NCI-H748 (cell line): ENCODE data around the gene SMIM10L2A.
A peak's percentile ranks its signal among the peaks of the same experiment; 100 is the strongest.
"Not testable (repeated sequence)": the region's sequence is repeated elsewhere in the genome, so short reads cannot be mapped to it uniquely, and the experiment has no call there.

Experiments
- DNase-seq: peaks from one replicate; lab custom pipeline; 2025; ENCODE audit not compliant: unreplicated experiment; lab: John Stamatoyannopoulos, UW

Gene SMIM10L2A

DNA sequence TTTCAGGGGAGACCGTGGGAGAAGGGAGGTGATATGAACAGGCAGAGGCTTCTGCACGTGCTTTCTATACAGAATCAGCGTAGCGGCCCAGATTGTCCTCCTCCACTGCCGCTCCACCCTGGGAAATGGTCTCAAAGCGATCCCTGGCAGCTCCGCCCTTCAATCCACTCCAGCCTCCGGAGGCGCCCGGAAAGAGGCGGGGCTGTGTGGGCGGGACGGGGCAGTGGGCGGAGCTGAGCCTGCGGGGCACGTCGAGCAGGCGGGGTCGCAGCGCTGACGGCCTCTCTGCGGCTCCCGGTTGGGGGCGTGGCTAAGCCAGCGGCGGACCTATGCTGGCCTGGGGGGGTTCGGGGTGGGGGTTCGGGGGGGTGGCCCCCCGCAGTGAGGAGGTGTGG, 210 bp upstream of the SMIM10L2A start:
- DNase-seq, result peak; percentile 83

DNA sequence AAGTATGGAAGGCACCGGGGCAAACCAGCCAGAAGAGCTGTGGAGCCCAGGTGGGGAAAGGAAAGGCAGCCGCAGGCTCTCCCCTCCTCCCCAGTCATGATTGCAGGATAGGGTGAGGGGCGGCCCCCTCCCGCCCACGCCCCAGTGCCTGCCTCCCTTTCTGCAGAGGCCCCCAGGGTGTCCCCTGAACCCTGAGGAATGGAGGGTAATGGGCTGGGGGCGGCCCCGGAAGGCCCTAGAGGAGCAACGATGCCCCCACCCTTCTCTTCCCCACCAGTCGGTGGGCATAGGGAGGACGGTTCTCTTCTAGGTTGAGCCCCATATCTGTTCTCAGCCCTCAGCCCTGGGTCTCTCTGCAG, 1.0 kb downstream of the SMIM10L2A start:
- DNase-seq, result not testable (repeated sequence)

DNA sequence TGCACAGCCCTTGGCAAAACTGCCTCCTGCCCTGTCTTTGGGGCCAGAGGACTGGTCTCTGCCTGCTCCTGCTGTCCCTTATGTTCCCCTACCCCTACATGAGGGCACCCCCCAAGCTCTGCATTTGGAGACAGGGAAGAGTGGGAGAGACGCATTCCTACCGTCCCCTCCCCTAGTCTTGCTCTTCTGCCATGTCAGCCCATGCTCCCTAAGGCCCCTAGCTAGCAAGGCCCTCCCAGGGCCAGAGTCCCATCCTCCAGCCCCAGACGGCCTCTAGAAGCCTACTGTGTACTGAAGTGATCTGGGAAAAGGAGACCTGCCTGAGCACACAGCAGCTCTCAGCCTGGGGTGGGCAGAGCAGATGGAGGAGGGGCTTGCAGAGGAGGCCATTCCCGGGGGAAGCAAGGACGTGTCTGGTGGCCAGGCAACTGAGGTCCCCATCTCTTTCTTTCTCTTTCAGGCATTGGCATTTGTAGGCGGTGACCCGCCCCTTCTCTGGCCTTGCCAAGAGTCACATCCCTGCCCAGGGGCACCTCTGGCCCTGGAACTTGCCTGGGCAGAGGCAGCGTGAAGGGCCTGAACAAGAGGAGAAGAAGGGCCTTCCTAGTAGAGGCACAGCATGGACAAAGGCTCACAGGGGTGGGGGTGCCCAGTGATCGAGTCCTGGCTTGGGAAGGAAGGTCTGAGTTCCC, 1.6 kb downstream of the SMIM10L2A start:
- not testable (repeated sequence) for DNase-seq

DNA sequence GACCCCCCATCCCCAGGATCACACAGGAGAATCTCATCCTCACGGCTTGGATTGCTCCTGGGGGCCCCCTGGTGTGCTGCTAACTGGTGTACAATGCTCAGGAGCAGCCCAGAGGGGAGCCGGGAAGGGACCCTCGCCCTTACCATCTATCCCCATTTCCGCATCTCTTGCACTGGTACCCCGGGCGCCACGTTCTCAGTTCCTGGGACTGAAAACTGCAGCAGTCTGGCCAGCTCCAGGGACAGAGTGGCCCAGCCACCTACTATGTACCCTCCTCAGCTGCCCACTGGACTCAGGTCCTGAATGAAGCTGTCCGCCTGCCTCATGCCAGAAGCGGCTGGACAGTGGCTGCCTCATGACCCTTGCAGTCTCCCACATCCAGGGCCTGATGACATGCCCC, 2.7 kb downstream of the SMIM10L2A start:
- no peak for DNase-seq

DNA sequence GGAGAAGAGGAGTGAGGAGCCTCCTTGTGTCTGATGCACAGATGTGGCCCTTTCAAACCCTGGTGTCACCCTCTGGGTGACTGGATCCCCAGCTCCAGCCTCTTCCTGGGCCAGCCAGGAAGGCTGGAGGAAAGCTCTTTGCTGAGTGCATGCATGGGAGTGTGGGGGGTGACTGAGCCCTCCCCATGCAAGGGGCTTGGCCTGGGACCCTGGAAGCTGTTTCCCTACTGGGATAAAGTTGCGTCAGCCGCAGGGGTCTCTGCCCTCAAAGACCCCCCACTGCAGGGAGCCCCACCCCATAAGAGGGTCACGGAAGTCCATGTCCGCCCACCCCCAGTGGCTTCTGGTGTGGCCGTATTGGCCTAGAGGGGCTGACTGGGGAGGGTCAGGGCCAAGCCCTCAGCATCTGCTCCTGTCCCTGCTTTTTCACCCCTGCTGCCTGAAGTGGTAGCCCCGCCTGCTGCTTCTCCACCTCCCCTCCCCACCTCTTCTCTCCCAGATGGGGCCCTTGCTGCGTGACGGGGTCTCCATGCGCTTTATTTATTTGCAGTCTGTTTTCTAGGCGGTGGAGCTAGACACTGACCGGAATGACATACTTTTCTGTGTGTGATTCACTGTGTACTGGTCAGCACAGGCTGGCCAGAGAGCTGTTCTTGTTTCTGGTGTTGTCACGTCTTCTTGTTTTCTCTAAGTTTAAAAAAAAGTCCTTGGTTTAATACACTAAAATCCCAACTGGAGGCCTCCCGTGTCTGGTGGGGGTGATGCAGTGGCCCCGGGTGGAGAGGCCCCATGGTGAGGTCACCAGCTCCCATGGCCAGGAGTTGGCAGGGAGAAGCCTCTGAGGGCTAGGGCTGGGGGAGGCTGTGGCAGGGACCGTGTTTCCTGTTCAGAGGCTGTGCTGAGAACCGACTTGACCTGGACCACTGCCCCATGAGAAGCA, 3.6 kb downstream of the SMIM10L2A start:
- DNase-seq, result no peak

DNA sequence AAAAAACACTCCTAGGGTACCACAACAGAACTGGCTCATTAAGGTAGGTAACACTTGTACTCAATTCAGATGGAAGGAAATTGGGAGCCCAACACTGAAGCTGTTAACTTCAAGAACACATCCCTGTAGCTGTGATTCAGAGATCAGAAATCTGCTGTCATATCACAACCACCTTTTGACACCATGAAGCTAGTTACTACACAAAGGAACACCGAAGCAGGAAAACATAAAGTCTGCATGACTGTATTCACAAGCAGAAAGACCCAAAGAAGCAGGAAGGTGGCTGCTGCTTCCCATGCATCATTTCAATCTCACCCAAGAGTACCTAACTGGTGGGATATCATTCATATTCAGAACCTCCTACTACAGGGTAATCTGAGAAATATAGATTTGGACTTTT, 7.7 kb downstream of the SMIM10L2A start:
- no peak for DNase-seq

DNA sequence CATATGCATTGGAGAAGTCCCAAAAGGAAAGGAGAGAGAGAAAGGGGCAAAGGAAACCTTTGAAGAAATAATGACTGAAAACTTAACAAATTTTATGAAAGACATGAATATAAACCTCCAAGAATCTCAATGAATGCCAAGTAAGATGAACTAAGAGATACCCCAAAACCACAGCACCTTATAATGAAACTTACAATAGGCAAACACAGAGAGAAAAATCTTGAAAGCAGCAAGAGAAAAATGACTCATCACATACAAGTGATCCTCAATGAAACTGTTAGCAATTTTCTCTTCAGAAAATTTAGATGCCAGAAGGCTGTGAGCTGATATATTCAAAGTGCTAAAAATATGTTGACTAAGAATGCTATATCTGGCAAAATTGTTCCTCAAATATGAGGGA, 10.1 kb downstream of the SMIM10L2A start:
- DNase-seq, result no peak

DNA sequence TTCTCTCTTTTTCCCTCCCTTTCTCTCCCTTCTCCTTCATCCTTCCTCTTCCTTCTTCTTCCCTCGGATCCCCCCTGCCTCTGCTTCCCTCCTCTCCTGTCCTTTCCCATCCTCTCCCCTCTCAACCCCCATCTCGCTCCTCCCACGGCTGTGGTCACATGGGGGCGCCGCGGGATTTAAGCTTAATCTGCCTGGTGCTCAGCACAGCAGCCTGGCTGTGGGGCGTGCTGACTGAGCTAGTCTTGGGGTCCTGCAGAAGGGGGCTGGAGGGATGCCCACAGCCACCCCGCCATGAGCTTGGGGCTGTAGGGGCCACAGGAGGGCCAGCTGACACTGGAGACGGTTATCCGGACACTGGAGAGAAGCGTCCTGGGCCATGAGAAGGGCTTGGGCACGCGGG, 10.7 kb downstream of the SMIM10L2A start:
- no peak for DNase-seq

DNA sequence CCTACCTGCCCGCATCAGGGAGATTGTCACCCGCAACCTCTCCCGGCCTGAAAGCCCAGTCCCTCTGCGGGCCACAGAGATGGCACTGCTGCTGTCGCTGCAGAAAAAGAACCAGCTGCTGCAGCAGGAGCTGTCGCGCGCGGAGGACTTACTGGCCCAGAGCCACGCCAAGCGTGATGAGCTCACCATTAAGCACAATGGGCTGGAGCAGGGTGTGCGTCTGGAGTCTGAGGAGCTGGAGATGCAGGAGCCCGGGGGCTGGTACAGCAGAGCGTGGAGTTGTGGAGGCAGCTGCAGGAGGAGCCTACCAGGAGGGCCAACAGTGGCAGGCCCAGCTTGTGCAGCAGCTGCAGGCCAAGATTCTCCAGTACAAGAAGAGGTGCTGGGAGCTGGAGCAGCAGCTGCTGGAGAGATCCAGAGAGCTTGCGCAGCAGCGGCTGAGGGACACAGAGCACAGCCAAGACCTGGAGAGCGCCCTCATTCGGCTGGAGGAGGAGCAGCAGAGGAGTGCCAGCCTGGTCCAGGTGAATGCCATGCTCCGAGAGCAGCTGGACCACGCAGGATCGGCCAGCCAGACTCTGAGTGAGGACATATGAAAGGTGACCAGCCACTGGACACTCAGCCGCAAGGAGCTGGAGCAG, 11.3 kb downstream of the SMIM10L2A start:
- DNase-seq, result peak; percentile 28

DNA sequence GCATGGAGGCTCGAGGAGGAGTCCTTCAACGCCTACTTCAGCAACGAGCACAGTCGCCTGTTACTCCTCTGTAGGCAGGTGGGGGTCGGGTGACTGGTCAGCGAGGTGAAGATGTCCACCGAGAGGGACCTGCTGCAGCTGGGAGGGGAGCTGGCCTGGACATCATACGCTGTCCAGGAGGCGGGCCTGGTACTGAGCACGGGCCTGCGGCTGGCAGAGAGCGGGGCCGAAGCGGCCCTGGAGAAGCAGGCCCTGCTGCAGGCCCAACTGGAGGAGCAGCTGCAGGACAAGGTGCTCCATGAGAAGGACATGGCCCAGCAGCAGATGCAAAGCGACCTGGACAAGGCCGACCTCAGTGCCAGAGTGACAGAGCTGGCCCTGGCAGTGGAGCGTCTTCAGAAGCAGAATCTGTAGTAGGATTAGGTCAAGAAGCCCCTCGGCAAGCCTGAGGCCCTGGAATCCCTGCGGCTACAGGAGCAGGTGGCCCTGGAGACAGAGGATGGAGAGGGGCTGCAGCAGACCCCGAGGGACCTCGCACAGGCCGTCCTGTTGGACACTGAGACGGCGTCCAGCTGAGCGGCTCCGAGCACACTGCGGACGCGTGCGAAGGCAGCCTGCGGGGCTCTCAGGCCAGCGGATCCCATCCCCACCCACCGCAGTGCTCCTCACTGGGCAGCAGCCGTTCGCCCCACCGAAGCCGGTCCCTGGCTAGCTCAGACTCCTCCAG, 11.9 kb downstream of the SMIM10L2A start:
- no peak for DNase-seq

DNA sequence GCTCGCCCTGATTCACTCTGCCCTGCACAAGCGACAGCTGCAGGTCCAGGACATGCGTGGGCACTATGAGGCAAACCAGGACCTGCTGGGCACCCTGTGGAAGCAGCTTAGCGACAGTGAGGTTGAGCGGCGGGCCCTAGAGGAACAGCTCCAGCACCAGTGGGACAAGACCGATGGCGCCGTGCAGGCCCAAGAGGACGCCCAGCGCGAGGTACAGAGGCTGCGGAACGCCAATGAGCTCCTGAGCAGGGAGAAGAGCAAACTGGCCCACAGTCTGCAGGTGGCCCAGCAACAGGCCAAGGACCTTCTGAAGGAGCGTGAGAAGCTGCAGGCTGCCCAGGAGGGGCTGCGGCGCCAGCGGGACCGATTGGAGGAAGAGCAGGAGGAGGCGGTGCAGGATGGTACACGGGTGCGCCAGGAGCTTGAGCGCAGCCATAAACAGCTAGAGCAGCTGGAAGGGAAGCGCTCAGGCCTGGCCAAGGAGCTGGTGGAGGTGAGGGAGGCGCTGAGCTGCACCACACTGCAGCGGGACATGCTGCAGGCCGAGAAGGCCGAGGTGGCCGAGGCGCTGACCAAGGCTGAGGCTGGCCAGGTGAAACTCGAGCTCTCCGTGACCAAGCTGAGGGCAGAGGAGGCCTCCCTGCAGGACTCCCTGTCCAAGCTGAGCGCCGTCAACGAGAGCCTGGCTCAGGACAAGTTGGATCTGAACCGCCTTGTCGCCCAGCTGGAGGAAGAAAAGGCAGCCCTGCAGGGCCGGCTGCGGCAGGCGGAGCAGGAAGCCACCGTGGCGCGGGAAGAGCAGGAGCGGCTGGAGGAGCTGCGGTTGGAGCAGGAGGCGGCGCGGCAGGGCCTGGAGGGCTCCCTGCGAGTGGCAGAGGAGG, 12.8 kb downstream of the SMIM10L2A start:
- no peak for DNase-seq

DNA sequence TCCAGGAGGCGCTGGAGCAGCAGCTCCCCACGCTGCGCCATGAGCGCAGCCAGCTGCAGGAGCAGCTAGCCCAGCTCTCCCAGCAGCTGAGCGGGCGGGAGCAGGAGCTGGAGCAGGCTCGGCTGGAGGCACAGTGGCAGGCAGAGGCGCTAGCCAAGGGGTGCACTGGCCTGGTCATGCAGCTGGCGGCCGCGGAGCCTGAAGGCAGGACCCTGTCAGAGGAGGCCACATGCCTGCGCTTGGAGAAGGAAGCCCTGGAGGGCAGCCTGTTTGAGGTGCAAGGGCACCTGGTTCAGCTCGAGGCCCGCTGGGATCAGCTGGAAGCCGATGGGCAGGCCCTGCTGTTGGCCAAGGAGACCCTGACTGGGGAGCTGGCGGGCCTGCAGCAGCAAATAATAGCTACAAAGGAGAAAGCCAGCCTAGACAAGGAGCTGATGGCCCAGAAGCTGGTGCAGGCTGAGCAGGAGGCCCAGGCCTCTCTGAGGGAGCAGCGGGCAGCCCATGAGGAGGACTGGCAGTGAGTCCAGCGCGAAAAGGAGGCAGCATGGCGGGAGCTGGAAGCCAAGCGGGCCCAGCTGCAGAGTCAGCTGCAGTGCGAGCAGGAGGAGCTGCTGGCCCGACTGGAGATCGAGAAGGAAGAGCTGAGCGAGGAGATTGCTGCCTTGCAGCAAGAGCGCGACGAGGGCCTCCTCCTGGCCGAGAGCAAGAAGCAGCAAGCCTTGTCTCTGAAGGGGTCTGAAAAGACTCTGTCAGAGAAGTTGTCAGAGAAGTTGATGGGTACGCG, 13.6 kb downstream of the SMIM10L2A start:
- no peak for DNase-seq

DNA sequence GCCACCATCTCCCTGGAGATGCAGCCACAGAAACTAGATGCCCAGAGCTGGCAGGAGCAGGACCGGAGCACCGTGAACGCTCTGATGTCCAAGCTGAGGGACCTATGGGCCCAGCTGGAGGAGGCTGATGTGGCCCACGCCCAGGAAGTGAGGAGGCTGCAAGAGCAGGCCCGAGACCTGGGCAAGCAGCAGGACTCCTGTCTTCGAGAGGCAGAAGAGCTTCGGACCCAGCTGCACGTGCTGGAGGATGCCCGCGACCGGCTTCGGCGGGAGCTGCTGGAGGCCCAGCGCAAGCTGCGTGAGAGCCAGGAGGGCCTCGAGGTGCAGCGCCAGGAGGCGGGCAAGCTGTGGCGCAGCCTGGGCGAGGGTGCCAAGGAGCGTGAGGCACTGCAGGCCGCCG, 14.2 kb downstream of the SMIM10L2A start:
- DNase-seq, result no peak

DNA sequence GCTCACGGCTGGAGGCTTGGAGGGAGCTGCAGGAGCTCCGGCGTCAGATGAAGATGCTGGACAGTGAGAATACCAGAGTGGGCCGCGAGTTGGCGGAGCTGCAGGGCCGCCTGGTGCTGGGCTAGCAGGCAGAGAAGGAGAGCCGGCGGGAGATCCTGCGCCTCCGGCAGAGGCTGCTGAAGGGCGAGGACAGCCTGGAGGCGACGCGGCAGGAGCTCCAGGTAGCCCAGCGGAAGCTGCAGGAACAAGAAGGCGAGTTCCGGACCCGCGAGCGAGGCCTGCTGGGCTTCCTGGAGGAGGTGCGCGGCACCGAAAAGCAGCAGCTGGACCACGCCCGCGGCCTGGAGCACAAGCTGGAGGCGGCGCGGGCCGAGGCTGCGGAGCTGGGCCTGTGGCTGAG, 14.7 kb downstream of the SMIM10L2A start:
- no peak for DNase-seq

DNA sequence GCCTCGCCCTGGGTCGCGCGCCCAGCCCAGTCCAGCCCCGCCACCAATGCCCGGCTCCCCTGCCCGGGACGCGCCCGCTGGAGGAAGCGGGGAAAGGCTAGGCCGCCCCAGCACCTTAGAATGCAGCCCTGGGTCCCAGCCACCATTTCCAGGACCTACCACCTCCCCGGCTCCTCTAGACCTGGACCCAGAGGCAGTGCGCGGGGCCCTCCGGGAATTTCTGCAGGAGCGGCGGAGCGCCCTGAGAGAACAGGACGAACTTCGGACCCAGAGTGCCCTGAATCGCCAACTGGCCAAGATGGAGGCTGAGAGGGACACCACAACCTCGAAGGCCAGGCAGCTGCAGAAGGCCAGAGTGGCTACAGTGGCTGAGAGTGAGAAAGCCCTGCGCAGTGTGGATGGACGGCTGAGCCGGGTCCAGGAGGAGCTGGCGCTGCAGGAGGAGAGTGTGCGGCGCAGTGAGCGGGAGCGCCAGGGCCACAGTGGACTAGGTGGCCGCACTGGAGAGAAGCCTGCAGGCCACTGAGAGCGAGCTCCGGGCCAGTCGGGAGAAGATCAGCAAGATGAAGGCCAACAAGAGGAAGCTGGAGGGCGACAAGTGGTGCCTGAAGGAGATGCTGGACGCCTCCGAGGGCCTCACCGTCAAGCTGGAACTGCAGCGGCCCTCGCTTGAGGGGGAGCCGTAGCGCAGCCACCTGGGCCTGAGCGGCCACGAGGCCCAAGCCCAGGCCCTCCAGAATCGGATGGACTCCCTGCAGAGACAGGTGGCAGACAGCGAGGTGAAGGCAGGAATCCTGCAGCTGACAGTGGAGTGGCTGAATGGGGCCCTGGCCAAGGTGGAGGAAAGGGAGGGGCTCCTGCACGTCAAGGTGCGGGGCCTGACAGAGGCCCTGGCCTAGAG, 15.5 kb downstream of the SMIM10L2A start:
- no peak for DNase-seq

DNA sequence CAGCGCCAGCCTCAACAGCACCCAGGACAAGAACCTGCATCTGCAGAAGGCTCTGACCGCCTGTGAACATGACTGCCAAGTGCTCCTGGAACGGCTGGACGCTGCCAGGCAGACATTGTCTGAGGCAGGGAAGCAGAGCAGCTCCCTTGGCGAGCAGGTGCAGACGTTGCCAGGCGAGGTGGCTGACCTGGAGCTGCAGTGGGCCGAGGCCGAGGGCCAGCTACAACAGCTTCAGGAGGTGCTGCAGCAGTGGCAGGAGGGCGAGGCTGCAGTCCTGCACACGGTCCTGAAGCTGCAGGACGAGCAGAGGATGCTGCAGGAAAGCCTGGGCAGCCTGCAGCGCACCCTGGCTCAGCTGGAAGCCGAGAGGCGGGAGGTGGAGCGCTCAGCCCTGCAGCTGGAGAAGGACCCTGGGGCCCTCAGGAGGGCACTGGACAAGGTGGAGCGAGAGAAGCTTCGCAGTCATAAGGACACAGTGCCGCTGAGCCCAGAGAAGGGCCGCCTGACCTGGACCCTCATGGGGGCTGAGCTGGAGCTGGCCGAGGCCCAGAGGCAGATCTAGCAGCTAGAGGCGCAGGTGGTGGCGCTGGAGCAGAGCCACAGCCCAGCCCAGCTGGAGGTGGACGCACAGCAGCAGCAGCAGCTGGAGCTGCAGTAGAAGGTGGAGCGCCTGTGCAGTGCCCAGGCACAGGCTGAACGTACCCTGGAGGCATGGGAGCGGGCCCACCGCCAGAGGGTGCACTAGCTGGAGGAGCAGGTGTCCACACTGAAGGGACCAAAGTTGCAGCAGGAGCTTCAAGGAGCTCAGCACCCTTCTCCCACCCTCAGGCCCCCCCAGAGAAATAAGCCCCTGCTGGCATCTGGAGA, 16.4 kb downstream of the SMIM10L2A start:
- peak; percentile 33 for DNase-seq

DNA sequence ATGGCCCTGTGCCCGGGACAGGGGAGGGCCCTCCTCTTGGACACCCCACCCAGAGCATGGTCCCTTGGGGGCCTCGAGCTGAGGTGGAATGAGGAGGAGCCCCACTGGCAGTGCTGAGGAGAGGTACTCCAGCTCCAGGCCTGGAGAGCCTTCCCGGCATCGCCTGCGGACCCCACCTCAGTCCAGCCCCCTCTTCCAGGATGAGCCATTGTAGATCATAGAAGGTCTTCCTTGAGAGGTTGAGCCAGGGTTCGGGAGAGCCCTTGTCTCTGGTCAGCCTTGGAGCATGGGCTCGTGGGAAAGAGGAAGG, 16.9 kb downstream of the SMIM10L2A start:
- no peak for DNase-seq
